Stimulated activated CD4-positive, alpha-beta T cell treated with anti-CD3 and anti-CD28 coated beads, TNF-alpha, amount 100 ng/mL, for 24 hours (primary cell): Measurements from ENCODE around the gene LMO3.

Source experiments
- DNase-seq, 3 experiments: peaks; one replicate each; pipeline ENCODE4 v3.0.0-alpha.2; 2020; ENCODE audit warnings: low read depth in 3 of 3

The LMO3 gene

GRCh38 chr12:16606117-16606200, at the start of gene LMO3:
Gene LMO3, minus strand, starts transcription at chr12:16606162. Its CDS starts 5,302 bp downstream, at chr12:16600860.
- no peak for DNase-seq

GRCh38 chr12:16636435-16637055, 30.6 kb upstream of the LMO3 start:
- DNase-seq = no peak

GRCh38 chr12:16634786-16635185, 28.8 kb upstream of the LMO3 start:
- DNase-seq = no peak

GRCh38 chr12:16626991-16627390, 21.0 kb upstream of the LMO3 start:
- no peak for DNase-seq

GRCh38 chr12:16622338-16622737, 16.4 kb upstream of the LMO3 start:
- no peak for DNase-seq

- no peak for DNase-seq
Observed at GRCh38 chr12:16619537-16619936, 13.6 kb upstream of the LMO3 start.

GRCh38 chr12:16618256-16618655, 12.3 kb upstream of the LMO3 start:
- no peak for DNase-seq

GRCh38 chr12:16613199-16613598, 7.2 kb upstream of the LMO3 start:
- no peak for DNase-seq

- DNase-seq = no peak
Observed at GRCh38 chr12:16612647-16613046, 6.7 kb upstream of the LMO3 start.

- no peak for DNase-seq
Observed at GRCh38 chr12:16611146-16611545, 5.2 kb upstream of the LMO3 start.

- no peak for DNase-seq
Observed at GRCh38 chr12:16610743-16611142, 4.8 kb upstream of the LMO3 start.

- no peak for DNase-seq
Observed at GRCh38 chr12:16610001-16610585, 4.1 kb upstream of the LMO3 start.

GRCh38 chr12:16608946-16609539, 3.1 kb upstream of the LMO3 start:
- no peak for DNase-seq

GRCh38 chr12:16607906-16608775, 2.2 kb upstream of the LMO3 start:
- no peak for DNase-seq

GRCh38 chr12:16606991-16607390, 1.0 kb upstream of the LMO3 start:
- no peak for DNase-seq

- DNase-seq = no peak
Observed at GRCh38 chr12:16606201-16606849, 363 bp upstream of the LMO3 start.

GRCh38 chr12:16605642-16606116, 283 bp downstream of the LMO3 start:
- DNase-seq = no peak

GRCh38 chr12:16604596-16605252, 1.2 kb downstream of the LMO3 start:
- DNase-seq = no peak

GRCh38 chr12:16603916-16604575, 1.9 kb downstream of the LMO3 start:
- no peak for DNase-seq

- DNase-seq = no peak
Observed at GRCh38 chr12:16603260-16603915, 2.6 kb downstream of the LMO3 start.

GRCh38 chr12:16602412-16602811, 3.5 kb downstream of the LMO3 start:
- DNase-seq = no peak
